ENCODE results near the gene PTPN9.
"Not testable (repeated sequence)": the region's sequence is repeated elsewhere in the genome, so short reads cannot be mapped to it uniquely, and the experiment has no call there.

Gene PTPN9

DNA sequence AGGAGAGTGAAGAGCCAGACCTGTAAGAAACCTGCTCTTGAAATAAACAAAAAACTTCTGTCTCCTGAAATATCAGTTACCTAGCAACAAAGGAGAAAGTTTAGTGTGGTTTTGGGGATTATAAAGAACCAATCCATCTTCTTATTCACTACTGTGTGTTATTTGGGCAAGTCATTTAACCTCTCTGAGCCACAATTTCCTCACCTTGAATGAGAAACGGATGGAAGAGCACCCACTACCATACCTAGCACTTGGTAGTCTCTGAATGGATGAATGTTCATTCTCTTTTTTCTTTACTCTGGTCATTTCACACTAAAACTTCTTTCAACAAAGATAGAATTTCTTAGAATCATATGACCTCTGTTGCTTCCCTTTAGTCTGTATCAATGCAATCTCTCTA is 45.2 kb downstream of the PTPN9 start:
- H3K27me3 ChIP-seq (ENCODE audit: insufficient read depth, low read length): no peaks in the 10 kb centered on the region
- H3K9me3 ChIP-seq (ENCODE audit: low read length): no peaks in the 10 kb centered on the region
- no peak overlapping the region for H2AFZ ChIP-seq (ENCODE audit: low read depth, low read length)
- no peaks in the 10 kb centered on the region for H3K36me3 ChIP-seq (ENCODE audit: insufficient read depth, low read length)
- H3K4me3 ChIP-seq (ENCODE audit: low read length): no peak overlapping the region
- H3K4me1 ChIP-seq (ENCODE audit: insufficient read depth, low read length): no peaks in the 10 kb centered on the region

DNA sequence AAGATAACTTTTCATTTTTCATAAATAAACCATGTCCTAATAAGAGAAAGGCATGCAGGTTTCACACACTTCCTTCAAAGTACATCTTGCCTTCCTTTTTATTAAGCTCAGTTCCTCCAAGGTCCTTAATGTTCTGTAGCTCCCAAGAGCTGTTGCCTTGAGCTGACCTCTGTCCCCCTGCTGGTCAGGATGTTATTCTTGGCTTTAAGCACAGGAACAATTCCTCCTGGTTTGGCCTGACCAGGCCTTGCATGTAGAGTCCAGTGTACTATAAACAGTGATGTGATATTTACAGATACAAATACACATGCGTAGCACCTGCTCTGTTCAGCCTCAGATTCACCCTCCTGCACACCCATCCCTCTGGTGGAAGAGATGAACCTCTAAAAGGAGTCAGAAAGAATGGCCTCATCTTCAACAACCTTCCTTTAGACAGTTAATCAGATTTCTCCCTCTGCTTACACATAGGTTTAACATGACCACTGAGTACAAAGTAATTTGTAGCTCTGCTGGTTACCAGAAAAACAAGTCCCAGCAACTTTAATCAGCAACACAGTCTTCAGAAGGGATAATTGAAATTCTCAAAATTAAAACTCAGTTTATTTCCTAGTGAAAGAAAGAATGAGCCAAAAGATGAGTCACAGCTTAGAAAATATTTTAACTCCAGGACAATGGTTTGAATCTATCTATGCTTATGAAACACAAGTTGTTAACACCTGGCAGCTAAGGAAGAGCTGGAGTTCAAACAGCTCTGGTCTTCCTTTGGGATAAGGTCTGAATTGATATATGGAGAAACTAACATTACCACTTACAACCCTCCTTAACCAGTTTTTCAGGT is 46.5 kb downstream of the PTPN9 start:
- Histone ChIP-seq H3K4me3 (ENCODE audit: low read length) (no peak overlapping the region), H3K36me3 (ENCODE audit: insufficient read depth, low read length) (no peaks in the 10 kb centered on the region), H3K27me3 (ENCODE audit: insufficient read depth, low read length) (no peaks in the 10 kb centered on the region), H3K4me1 (ENCODE audit: insufficient read depth, low read length) (no peaks in the 10 kb centered on the region), H3K9me3 (ENCODE audit: low read length) (no peaks in the 10 kb centered on the region), H2AFZ (ENCODE audit: low read depth, low read length) (no peak overlapping the region)

DNA sequence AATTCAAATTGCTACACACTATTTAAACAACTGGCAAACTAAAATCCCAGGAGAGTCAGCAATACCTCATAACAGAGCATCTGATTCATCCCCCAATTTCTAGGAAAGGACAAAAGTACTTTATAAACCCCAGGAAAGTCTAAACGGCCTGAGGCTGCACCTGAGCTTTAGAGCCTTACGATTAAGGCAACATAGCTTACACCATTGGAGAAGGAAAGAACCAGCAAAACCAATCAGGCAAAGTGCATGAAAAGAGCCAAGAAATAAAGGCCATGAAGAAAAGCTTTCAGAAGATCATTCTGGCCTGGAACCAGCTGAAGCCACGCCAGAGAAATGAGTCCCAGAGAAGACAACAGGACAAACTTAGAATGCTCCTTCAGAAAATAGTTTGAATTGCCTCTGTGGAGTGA is 48.1 kb downstream of the PTPN9 start:
- Histone ChIP-seq H3K9me3 (ENCODE audit: low read length) (no peaks in the 10 kb centered on the region), H3K4me3 (ENCODE audit: low read length) (no peak overlapping the region), H2AFZ (ENCODE audit: low read depth, low read length) (no peak overlapping the region), H3K36me3 (ENCODE audit: insufficient read depth, low read length) (no peaks in the 10 kb centered on the region), H3K4me1 (ENCODE audit: insufficient read depth, low read length) (no peaks in the 10 kb centered on the region), H3K27me3 (ENCODE audit: insufficient read depth, low read length) (no peaks in the 10 kb centered on the region)

DNA sequence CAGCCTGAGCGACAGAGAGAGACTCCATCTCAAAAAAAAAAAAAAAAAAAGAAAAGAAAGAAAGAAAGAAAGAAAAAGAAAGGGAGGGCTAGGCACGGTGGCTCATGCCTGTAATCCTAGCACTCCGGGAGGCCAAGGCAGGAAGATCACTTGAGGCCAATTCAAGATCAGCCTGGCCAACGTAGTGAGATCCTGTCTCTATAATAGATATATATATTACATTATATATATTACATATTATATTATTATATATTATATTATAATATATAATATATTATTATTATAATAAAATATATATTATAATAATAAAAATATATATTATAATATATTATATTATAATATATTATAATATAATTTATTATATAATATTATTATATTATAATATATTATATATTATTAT is 48.9 kb downstream of the PTPN9 start:
- Histone ChIP-seq H3K4me3 (ENCODE audit: low read length) (no peak overlapping the region), H3K27me3 (ENCODE audit: insufficient read depth, low read length) (no peaks in the 10 kb centered on the region), H3K4me1 (ENCODE audit: insufficient read depth, low read length) (no peaks in the 10 kb centered on the region), H3K9me3 (ENCODE audit: low read length) (no peaks in the 10 kb centered on the region), H3K36me3 (ENCODE audit: insufficient read depth, low read length) (peaks cover 5% of the 10 kb centered on the region), H2AFZ (ENCODE audit: low read depth, low read length) (no peak overlapping the region)

DNA sequence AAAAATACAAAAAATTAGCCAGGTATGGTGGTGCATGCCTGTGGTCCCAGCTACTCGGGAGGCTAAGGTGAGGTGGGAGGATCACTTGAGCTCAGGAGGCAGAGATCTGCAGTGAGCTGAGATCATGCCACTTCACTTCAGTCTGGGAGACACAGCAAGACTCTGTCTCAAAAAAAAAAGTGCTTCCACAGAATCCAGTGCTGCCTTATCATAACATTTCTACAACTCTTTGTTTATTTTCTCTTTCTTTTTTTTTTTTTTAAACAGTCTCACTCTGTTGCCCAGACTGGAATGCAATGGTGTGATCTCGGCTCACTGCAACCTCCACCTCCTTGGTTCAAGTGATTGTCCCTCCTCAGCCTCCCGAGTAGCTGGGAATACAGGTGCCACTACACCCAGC is 53.4 kb downstream of the PTPN9 start:
- peaks cover 39% of the 10 kb centered on the region for H3K36me3 ChIP-seq (ENCODE audit: insufficient read depth, low read length)

DNA sequence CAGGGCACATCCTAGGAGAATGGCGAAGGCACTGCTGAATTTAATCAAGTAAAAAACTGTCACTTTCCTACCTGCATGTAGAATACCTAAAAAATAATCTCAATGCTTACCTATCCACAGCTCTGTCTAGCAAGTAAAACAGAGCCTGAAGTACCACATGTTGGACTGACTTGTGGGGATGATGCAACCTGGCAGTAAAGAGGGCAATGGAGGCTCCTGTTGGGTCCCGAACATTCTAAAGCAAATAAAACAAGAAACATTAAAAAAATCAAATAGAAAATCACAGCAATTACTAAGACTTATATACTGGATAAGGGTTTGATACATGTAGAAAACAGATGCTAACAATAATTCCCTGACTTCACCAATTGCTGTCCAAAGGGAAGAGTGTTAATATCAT is 56.1 kb downstream of the PTPN9 start:
- Histone ChIP-seq H3K4me3 (ENCODE audit: low read length) (no peak overlapping the region), H3K36me3 (ENCODE audit: insufficient read depth, low read length) (peaks cover 59% of the 10 kb centered on the region), H3K4me1 (ENCODE audit: insufficient read depth, low read length) (no peaks in the 10 kb centered on the region), H3K27me3 (ENCODE audit: insufficient read depth, low read length) (no peaks in the 10 kb centered on the region), H3K9me3 (ENCODE audit: low read length) (no peaks in the 10 kb centered on the region), H2AFZ (ENCODE audit: low read depth, low read length) (no peak overlapping the region)

More for the DNA sequence above, 53.4 kb downstream of the PTPN9 start:
- not testable (repeated sequence) for H2AFZ ChIP-seq (ENCODE audit: low read depth, low read length); H3K9me3 ChIP-seq (ENCODE audit: low read length); H3K4me1 ChIP-seq (ENCODE audit: insufficient read depth, low read length); H3K4me3 ChIP-seq (ENCODE audit: low read length); H3K27me3 ChIP-seq (ENCODE audit: insufficient read depth, low read length)

DNA sequence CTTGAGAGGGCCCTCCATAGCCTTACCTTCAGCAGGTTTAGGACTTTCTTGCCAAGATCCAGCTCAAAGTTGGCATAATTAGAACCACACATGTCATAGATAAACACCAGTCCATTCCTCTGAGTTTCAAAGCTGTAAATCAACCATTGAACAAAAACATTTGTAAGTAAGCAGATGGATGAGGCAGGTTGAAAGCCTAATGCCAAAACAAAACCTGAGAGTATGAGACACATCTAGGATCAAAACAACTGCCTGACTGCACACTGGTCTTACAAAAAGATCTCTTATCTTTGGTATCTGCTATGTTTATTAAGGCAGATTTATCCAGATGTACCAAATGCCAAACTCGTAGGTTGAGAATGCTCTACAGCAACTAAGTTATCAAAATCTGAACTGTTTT is 61.9 kb downstream of the PTPN9 start:
- no peaks in the 10 kb centered on the region for H3K9me3 ChIP-seq (ENCODE audit: low read length)
- peaks cover 65% of the 10 kb centered on the region for H3K36me3 ChIP-seq (ENCODE audit: insufficient read depth, low read length)

DNA sequence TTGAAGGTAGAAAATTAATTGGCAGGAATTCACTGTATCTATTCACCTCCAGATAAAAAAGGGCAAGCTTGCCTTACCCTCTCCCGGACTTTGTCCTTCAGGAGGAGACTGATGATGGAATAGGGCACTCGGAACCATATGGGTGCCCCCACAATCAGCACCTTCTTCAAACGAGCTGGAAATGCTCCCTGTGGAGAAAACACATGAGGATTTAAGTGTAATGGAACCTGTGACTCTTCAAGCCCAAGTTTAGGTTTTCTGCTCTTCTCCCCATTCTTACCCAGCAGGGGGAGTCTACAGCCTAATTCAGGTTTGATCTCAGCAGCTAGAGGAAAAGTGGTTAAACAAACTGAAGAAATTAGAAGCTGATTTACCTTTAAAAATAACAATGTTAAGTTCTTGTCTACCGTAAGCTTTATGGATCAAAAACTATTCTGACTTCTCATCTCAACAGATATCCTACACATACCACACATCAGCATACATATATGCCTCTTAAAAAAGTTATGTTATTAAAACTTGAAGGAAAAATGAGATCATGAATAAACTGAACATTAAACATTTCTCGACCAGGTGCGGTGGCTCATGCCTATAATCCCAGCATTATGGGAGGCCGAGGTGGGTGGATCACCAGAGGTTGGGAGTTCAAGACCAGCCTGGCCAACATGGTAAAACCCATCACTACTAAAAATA is 70.1 kb downstream of the PTPN9 start:
- Histone ChIP-seq H3K4me3 (ENCODE audit: low read length) (no peak overlapping the region), H3K27me3 (ENCODE audit: insufficient read depth, low read length) (no peaks in the 10 kb centered on the region), H3K9me3 (ENCODE audit: low read length) (peaks cover 6% of the 10 kb centered on the region), H3K4me1 (ENCODE audit: insufficient read depth, low read length) (no peaks in the 10 kb centered on the region), H3K36me3 (ENCODE audit: insufficient read depth, low read length) (peaks cover 55% of the 10 kb centered on the region), H2AFZ (ENCODE audit: low read depth, low read length) (no peak overlapping the region)

More for the DNA sequence above, 61.9 kb downstream of the PTPN9 start:
- no peaks in the 10 kb centered on the region for H3K27me3 ChIP-seq (ENCODE audit: insufficient read depth, low read length)
- no peak overlapping the region for H3K4me3 ChIP-seq (ENCODE audit: low read length)
- no peak overlapping the region for H2AFZ ChIP-seq (ENCODE audit: low read depth, low read length)
- no peaks in the 10 kb centered on the region for H3K4me1 ChIP-seq (ENCODE audit: insufficient read depth, low read length)

DNA sequence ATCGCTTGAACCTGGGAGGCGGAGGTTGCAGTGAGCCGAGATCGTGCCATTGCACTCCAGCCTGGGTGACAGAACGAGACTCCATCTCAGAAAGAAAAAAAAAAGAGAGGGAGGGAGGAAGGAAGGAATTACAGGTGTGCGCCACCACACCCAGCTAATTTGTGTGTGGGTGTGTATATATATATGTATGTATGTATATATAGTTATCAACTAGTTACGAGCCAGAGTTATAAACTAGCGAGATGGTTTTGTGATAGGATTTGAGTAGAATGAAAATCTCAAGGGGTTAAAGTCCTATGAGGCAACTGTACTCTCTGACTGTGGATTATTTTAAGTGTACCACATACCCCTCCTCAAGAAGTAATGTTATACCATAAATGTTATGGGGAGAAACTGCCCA is 76.8 kb downstream of the PTPN9 start:
- H3K27me3 ChIP-seq (ENCODE audit: insufficient read depth, low read length): no peaks in the 10 kb centered on the region
- peaks cover 6% of the 10 kb centered on the region for H3K9me3 ChIP-seq (ENCODE audit: low read length)
- no peak overlapping the region for H3K4me3 ChIP-seq (ENCODE audit: low read length)
- no peak overlapping the region for H2AFZ ChIP-seq (ENCODE audit: low read depth, low read length)
- peaks cover 45% of the 10 kb centered on the region for H3K36me3 ChIP-seq (ENCODE audit: insufficient read depth, low read length)
- no peaks in the 10 kb centered on the region for H3K4me1 ChIP-seq (ENCODE audit: insufficient read depth, low read length)

DNA sequence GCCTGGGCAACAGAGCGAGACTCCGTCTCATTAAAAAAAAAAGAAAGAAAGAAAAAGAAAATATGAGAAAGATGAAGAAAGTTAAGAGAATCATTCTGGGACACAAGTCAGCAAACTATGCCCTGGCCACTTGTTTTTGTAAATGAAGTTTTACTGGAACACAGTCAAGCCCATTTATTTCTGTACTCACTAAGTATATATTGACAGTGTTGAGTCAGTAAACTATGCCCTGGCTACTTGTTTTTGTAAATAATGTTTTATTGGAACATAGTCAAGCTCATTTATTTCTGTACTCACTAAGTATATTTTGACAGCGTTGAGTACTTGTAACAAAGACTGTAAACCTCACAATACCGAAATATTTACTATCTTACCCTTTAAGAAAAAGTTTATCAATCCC is 85.4 kb downstream of the PTPN9 start:
- peaks cover 36% of the 10 kb centered on the region for H3K36me3 ChIP-seq (ENCODE audit: insufficient read depth, low read length)
- H3K9me3 ChIP-seq (ENCODE audit: low read length): no peaks in the 10 kb centered on the region
- no peaks in the 10 kb centered on the region for H3K27me3 ChIP-seq (ENCODE audit: insufficient read depth, low read length)
- H2AFZ ChIP-seq (ENCODE audit: low read depth, low read length): no peak overlapping the region
- no peak overlapping the region for H3K4me3 ChIP-seq (ENCODE audit: low read length)
- no peaks in the 10 kb centered on the region for H3K4me1 ChIP-seq (ENCODE audit: insufficient read depth, low read length)

DNA sequence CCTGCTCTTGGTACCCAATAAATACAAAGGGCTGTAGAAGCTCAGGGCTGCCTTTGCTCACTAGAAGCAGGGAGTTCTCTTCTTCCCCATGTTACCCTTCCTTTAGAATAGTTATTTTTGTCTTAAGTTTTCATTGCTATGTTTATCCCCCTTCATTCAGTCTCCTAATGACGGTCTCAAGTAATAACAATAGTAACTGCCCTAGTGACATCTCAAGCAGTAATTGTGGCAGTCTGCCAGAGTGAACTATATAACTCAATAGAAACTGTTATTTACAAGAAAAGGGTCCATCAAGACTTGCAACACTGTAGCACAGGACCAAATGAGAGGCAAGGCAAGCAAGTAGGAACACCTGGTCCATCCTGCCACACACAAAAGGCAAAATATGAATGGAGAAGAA is 95.2 kb downstream of the PTPN9 start:
- Histone ChIP-seq H3K4me3 (ENCODE audit: low read length) (no peak overlapping the region), H3K27me3 (ENCODE audit: insufficient read depth, low read length) (no peaks in the 10 kb centered on the region), H3K36me3 (ENCODE audit: insufficient read depth, low read length) (peaks cover 41% of the 10 kb centered on the region), H2AFZ (ENCODE audit: low read depth, low read length) (no peak overlapping the region), H3K4me1 (ENCODE audit: insufficient read depth, low read length) (no peaks in the 10 kb centered on the region), H3K9me3 (ENCODE audit: low read length) (peaks cover 8% of the 10 kb centered on the region)

DNA sequence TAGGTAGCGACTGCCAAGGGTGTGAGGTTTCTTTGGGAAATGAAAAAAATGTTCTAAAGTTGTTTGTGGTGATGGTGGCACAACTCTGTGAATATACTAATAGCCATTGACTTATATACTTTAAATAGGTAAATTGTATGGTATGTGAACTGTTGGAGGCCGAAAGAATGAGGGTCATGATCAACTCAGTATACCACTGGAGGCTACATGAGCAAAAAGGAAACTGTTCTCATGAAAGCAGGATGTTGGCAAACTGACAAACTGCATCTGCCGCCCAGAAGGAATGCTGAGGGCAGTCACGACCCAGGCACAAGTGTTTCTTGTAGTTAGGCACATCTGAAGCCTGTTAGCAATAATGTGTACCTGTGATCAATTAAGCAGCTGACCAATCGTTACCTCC is 95.6 kb downstream of the PTPN9 start:
- H3K4me3 ChIP-seq (ENCODE audit: low read length); H3K4me1 ChIP-seq (ENCODE audit: insufficient read depth, low read length); H3K27me3 ChIP-seq (ENCODE audit: insufficient read depth, low read length); H3K9me3 ChIP-seq (ENCODE audit: low read length); H2AFZ ChIP-seq (ENCODE audit: low read depth, low read length): not testable (repeated sequence)
- H3K36me3 ChIP-seq (ENCODE audit: insufficient read depth, low read length): peaks cover 42% of the 10 kb centered on the region

DNA sequence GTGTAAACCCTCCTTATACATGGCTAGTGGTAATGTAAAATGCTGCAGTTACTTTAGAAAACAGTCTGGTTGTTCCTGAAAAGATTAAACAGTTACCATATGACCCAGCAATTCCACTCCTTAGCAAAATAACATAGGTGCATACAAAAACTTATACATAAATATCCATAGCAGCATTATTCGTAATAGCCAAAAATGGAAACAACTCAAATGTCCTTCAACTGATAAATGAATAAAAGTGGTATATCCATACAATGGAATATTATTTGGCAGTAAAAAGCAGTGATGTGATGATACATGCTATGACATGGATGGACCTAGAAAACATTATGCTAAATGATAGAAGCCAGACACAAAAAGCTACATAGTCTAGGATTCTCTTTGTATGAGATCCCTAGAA is 96.0 kb downstream of the PTPN9 start:
- no peaks in the 10 kb centered on the region for H3K27me3 ChIP-seq (ENCODE audit: insufficient read depth, low read length)
- H3K9me3 ChIP-seq (ENCODE audit: low read length): peaks cover 8% of the 10 kb centered on the region
- no peak overlapping the region for H2AFZ ChIP-seq (ENCODE audit: low read depth, low read length)
- H3K4me3 ChIP-seq (ENCODE audit: low read length): no peak overlapping the region
- H3K4me1 ChIP-seq (ENCODE audit: insufficient read depth, low read length): no peaks in the 10 kb centered on the region
- peaks cover 43% of the 10 kb centered on the region for H3K36me3 ChIP-seq (ENCODE audit: insufficient read depth, low read length)

All from neuron (in vitro differentiated cells).